ENCODE results near the gene CLDN10.
"Not testable (repeated sequence)": the region's sequence is repeated elsewhere in the genome, so short reads cannot be mapped to it uniquely, and the experiment has no call there.

Gene CLDN10

DNA sequence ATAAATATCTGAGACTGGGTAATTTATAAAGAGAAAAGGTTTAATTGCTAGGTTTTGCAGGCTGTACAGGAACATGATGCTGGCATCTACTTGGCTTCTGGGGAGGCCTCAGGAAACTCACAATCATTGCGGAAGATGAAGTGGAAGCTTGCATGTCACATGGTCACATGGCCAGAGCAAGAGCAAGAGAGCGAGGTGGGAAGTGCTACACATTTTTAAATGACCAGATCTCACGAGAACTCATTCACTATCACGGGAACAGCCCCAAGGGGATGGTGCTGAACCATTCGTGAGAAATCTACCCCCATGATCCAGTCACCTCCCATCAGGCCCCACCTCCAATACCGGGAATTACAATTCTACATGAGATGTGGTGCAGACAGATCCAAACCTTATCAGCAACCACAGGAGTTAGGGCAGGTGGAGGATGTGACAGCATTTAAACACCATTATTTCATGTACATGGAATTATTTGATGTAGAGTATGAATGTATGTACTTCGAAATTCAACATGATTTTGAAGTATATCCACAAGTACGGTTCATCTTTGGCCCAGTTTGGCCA lies 10.5 kb upstream of the CLDN10 start:
- DNase-seq, result no peak

DNA sequence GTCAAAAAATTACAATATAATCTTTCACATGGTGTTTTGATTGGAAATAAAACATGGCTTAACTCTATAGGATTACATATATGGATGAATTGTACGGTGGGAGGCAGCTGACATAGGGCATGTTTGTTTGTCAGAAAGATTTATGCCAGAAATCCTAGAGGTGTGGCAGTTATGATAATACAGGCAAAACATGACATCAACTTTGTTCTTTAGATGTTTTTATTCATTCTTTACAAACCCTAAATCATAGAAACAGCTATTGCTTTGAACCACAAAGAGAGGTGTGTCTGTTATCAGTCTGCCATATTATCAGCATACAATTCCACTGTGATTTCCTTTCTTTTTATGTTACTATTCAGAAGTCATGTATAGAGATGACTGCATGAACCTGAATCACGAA lies 8.2 kb upstream of the CLDN10 start:
- DNase-seq, result no peak

DNA sequence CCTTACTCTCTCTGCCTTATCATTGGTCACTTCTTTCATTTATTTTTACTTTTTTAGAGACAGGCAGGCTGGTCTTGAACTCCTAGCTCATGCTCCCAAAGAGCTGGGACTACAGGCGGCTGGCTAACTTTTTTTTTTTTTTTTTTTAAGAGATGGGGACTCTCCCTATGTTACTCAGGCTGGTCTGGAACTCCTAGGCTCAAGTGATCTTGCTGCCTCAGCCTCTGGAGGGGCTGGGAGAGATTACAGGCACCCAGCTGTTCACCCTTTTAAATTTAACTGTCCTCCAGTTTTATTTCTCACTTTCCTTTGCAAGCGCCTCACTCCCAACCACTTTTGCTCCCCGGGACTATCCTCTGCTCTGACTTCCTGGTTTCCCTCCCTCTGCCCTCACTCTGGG lies 5.6 kb upstream of the CLDN10 start:
- no peak for DNase-seq

DNA sequence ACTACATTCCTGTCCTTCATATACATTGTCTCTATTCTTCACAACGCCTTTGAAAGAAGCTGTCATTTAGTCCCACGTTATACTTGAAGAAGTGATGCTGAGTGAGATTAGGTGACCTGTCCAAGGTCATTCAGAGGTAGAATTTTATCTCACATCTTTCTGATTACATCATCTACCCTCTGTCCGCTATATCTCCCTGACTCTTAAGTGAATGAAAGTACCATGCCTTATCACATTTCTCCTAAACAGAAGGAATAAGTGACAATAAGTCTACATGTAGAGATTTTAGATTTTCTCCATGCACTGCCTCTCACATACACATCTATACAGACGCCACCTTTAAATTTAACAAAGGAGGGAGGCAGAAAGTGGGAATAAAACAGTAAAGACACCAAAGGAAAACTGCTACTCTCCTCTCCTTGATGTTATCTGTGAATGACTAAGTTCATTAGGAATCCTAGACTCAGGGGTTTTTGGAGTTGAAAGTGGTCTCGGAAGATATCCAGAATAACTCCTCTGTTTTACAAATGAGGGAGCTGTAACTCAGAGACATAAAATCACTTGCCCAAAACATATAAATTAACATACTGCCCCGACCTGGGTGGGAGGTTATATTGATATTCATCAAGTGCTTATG lies 4.9 kb upstream of the CLDN10 start:
- DNase-seq, result no peak

DNA sequence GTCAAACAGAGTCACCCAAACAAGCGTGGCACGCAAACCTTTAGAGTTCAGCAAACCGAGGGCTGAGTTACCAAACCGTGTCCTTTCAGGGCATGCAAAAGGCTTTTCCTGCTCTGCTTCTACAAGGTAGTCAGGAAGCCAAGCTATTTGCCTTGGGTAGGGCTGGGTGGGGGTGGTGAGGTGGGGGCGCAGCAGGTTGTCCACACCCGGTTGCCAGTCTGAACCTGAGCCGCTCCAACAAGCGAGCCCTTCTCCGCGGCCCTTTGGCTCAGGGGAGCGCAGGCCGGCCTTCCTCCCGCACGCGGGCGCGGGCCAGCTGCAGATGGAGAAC lies 347 bp upstream of the CLDN10 start:
- no peak for DNase-seq

DNA sequence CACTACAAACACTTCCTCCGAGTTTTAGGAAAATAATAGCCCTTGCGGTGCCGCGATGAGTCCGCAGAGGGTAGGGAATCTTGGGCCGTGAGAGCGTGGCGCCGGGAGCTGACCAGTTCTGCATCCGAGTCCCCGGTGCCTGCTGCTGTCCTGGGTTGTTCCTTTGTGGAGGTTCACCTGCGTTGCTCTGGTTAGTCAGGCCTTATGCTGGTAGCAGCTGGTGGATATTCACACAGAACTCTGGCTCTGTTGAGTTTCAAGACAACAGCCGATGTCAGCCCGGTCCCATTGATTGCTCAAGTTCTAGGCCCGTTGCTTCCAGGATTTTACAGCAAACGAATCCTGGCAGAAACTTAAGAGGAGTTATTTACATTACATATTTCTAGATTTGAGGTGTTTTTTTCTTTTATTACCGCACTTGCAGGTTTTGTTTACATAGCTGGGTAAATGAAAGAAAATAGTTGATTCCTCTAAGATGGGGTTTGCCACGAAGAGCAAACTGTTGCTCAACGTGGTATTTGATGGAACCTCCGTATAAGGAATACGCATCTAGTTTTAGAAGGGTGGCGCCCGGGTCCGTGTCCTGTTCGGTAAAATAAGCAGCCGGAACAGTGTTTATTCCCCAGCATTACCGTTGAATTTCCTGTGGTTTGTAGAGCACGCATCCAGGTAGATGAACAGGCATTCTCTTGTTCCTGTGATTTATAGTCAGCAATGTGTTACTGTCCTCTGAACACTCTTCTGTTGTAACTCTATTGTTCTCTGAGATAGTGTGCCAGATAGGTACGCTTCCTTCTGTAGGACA lies 1.3 kb downstream of the CLDN10 start:
- no peak for DNase-seq

DNA sequence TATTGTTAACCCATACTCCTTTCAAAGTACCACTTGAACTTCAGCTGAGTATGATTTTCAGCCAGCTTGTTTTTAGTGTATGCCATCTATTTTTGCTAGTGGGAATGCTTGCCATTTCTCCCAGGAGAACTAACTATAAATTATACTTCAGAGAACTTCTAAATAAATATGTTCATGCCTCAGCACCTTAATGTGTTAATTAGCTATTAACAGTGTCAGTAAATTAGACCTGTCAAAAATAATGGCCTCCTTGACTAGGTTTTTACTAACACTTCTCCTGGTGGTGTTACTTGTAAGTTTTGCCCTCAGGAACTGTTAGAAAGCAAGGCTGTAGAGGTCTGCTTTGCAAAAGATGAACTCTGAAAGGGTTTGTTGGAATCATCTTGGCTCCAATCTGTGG lies 4.5 kb downstream of the CLDN10 start:
- no peak for DNase-seq

DNA sequence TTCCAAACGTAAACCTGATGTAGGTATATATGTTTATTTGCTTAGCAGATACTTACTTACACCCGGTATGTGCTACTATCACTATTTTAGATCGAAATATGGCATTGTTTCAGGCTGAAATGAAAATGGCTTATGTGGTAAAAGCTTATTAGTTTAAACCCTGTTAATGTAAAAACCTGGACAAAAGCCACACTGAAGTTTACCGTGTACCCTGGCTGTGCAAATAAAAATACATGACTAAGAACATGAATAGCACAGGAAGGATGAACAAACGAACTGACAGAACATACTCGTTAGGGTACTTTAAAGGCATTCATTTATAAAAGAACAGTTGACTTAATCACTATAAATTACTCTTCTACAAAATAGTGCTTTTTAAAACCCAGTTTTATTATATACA lies 6.6 kb downstream of the CLDN10 start:
- DNase-seq, result no peak

DNA sequence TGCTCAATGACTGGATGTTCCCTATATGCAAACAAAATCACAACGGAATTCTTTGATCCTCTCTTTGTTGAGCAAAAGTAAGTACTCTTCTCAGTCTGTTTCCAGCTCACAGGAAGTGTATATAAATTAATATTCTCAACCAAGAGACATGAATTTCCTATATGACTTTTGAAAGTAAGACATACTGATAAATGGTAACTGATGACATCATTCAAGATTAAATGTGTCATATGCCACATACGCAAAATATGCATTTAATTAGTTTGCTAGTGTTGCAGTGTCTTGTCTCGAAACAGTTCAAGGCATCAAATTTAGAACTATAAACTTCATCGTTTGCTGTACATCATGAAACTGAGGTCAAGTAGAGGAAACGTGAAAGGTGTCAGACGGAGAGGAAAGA lies 7.9 kb downstream of the CLDN10 start:
- no peak for DNase-seq

- no peak for DNase-seq
These were observed 11.6 kb downstream of the CLDN10 start for GRCh38 chr13:95564091-95564490.

DNA sequence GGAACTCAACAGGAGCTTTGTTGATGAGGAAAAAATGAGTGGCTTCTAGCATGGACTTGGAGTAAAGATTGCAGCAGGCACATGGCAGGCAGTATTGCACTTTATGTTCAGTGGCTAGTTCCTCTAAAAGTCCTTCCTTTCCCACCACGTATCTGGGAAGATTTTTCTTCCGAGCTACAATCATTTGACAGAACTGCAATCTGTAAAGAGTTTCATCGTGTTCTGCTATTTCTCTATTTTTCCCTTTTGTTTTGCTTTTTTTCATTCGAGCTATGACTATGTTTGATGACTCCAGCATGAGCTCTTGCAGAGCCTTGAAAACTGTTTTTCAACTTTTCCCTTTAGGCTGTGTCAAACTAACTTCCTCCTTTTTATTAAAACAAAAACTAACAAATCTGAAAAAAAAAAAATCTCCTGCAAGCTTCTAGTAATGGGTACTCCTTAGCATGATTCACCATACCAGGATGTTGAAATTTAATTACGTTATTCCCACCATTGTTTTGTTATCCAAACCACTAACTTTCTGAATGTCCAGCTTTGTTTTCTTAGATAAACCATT lies 12.3 kb downstream of the CLDN10 start:
- DNase-seq, result no peak

DNA sequence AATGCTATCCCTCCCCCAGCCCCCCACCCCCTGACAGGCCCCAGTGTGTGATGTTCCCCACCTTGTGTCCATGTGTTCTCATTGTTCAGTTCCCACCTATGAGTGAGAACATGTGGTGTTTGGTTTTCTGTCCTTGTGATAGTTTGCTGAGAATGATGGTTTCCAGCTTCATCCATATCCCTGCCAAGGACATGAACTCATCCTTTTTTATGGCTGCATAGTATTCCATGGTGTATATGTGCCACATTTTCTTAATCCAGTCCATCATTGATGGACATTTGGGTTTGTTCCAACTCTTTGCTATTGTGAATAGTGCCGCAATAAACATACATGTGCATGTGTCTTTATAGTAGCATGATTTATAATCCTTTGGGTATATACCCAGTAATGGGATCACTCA lies 13.2 kb downstream of the CLDN10 start:
- not testable (repeated sequence) for DNase-seq

GRCh38 chr13:95568131-95568530 lies 15.6 kb downstream of the CLDN10 start:
- no peak for DNase-seq

GRCh38 chr13:95570016-95570415 lies 17.5 kb downstream of the CLDN10 start:
- no peak for DNase-seq

GRCh38 chr13:95571941-95572340 lies 19.4 kb downstream of the CLDN10 start:
- no peak for DNase-seq

- no peak for DNase-seq
These were observed 20.7 kb downstream of the CLDN10 start for GRCh38 chr13:95573221-95573620.

DNA sequence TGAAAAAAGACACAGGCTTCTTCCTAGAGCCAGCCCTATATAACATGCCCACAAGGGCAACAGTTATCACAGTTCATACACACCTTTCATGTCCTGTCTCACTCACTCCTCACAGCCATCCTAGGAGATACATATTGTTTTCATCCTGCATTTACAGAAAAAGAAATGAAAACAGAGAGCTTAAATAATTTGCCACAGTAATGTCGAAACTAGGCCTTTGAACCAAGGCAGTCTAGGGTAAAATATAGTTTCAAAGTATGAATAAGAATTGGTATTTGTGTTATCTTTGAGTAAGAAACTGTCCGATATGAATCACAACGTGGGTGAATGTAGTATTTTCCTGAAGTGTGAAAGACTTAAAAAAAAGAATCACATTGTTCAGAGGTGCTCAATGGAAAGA lies 26.8 kb downstream of the CLDN10 start:
- DNase-seq, result no peak

GRCh38 chr13:95585867-95586266 lies 33.3 kb downstream of the CLDN10 start:
- no peak for DNase-seq

DNA sequence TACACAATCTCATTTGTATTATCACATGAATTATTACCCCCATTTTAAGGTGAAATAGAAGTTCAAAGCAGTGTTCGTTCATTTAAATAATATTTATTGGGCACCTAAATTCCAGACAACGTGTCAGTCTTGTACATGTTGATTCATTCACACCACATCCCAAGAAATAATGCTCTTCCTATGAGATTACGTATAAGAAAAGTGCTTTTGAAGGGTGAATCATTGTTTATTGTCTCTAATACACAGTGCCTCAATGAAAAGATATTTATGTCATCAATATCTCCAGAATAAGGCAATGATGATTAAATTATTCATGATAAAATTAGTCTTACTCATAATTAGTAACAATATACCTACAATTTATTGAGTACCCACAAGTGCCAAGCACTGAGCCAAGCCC lies 35.6 kb downstream of the CLDN10 start:
- no peak for DNase-seq

GRCh38 chr13:95588721-95589120 lies 36.2 kb downstream of the CLDN10 start:
- DNase-seq, result no peak

DNA sequence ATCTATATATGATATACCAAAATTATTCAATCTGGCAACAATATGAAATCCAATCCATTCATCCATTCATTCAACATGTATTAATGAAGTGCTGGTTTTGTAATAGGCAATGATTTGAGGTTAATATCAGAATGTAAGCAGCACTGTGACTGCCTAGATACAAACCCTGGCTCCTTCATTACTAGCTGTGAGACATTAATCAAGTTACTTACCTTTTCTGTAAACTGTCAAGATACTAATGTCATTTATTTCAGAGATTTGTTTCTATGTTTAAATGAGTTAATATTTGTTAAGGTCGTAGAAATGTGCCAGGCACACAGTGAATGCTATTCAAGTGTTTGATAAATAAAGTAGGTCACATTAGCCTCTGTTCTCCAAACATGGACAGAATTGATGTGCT lies 40.9 kb downstream of the CLDN10 start:
- no peak for DNase-seq

DNA sequence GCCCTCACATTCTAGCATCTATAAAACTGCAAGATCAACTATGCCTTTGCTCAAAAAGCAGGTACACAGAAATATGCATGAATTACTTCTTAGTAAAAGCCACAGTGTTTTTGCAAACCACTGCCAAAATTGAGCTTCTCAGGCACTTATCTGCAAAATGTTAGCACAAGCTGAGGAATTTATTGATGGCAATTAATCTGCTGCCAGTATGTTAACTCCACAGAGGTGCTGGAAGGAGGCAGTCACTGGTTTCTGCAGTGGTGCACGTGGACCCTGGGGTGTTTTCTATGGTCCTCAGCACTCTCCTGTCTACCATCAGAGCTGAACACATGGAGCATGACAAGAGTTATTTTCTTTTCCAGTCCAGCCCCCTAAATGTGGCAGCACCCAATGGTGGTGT lies 44.2 kb downstream of the CLDN10 start:
- no peak for DNase-seq

DNA sequence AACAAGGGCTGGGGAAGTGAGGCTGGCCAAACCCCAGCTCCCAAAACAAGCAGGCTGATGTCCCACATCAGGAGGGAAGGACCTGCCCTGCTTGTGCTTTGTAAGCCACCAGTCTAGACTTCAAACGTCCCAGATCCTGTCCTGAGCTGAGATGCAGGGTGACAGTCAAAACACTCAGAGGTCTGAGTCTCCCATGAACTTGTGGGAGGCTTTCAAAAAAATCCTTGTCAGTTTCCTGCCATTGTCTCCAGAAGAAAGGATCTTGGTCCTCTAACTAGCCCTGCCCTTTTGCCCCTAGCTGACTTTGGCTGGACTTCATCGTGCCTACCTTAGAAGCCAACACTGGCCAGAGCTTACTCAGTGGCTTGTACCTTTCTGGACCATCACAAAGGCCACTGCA lies 48.7 kb downstream of the CLDN10 start:
- no peak for DNase-seq

DNA sequence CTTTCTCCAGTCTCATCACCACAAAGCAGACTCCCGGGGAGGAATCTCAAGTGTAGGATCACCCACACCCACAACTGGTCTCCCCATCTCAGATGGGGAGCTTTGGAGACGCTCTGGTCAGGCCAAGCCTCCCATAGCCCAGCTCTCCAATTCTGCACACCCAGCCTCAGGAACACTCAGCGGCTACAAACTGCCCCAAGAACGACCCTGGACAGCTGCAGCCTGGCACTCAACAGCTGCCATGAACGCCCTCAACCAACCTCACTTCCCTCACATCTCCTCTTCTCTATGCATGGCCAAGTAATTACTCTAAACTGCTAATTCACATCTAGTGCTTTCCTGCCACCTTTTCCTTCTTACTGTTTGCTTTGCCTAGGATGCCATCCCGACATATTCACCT lies 49.4 kb downstream of the CLDN10 start:
- no peak for DNase-seq
